Activated T-cell treated with anti-CD3 and anti-CD28 coated beads for 4 hours (primary cell): ENCODE data around the gene GALK2.
"Not testable (repeated sequence)": the region's sequence is repeated elsewhere in the genome, so short reads cannot be mapped to it uniquely, and the experiment has no call there.

Experiments
- DNase-seq: peaks from one replicate; pipeline ENCODE4 v3.0.0-alpha.2; 2020

GALK2 gene

DNA sequence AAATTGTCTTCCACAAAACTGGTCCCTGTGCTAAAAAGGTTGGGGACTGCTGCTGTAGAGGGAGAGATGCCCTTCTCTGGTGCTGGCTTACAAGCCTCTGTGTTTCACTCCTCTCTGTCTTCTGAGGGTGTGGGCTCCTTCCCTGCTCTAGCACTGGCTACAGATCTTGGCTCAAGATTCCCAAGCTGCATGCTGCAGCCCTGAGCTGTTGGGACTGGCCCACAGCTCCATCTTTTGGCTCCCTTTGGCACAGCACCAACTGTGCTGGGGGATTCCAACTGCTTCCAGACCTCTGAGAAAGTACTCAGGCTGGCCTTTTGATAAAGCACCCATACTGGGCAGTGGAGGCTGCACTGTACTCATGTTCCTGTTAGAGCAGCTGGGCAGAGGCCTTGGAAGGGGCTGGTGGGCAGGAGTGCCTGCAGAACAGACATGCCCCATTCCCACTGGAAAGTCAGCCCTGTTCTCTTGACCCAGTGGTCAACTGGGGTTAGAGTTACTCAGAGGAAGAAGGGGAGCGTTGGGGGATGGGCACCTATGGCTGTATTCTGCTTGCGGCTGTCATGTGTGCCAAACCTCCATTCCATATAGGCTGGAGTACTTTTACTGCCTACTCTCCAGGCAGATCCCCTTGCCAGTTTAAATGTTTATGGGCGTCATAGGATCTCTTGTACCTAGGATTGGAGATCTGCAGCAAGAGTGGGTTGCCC is 55.7 kb downstream of the GALK2 start:
- no peak for DNase-seq

- no peak for DNase-seq
These were observed 57.6 kb downstream of the GALK2 start for GRCh38 chr15:49227602-49228001.

DNA sequence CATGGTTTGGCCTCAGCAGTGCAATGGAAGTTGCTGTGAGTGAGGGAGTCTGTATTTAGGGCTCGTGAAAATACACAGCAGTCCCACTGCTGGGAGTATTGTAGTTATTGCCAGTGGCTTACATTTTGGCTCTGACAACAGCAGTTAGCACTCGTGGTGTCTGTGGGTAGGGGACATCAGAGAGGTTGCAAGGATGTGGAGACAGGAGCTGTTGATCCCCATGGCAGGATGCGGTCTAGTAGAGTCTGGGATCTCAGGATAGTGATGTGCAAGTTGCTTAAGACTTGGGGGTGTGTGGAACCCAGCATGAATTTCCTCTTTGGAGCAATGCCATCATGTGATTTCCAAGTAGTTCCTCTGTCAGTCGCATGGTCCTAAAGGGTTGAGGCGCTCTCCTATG is 59.9 kb downstream of the GALK2 start:
- DNase-seq, result no peak

- DNase-seq, result no peak
These were observed 62.3 kb downstream of the GALK2 start for GRCh38 chr15:49232236-49232806.

- peak; percentile 19 for DNase-seq
These were observed 65.5 kb downstream of the GALK2 start for GRCh38 chr15:49235446-49236124.

- no peak for DNase-seq
These were observed 66.8 kb downstream of the GALK2 start for GRCh38 chr15:49236869-49237268.

GRCh38 chr15:49238342-49238741 is 68.3 kb downstream of the GALK2 start:
- DNase-seq, result no peak

DNA sequence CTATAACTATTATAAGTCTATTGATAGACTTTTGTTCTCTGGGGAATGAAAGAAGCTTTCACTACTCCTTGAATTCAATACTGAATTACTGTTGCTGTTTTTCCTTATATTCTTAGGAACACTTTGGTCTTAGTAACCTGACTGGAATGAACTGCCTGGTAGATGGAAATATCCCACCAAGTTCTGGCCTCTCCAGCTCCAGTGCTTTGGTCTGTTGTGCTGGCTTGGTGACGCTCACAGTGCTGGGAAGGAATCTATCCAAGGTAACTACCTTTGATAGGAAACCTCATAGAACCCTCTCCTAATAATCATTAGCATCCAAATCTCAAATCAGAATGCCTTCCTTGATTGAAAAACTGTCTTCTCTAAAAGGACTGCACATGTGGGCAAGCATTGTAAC is 69.1 kb downstream of the GALK2 start:
- no peak for DNase-seq

GRCh38 chr15:49242820-49243219 is 72.8 kb downstream of the GALK2 start:
- DNase-seq, result no peak

- DNase-seq, result no peak
These were observed 77.6 kb downstream of the GALK2 start for GRCh38 chr15:49247556-49248110.

GRCh38 chr15:49248291-49248690 is 78.2 kb downstream of the GALK2 start:
- DNase-seq, result no peak

DNA sequence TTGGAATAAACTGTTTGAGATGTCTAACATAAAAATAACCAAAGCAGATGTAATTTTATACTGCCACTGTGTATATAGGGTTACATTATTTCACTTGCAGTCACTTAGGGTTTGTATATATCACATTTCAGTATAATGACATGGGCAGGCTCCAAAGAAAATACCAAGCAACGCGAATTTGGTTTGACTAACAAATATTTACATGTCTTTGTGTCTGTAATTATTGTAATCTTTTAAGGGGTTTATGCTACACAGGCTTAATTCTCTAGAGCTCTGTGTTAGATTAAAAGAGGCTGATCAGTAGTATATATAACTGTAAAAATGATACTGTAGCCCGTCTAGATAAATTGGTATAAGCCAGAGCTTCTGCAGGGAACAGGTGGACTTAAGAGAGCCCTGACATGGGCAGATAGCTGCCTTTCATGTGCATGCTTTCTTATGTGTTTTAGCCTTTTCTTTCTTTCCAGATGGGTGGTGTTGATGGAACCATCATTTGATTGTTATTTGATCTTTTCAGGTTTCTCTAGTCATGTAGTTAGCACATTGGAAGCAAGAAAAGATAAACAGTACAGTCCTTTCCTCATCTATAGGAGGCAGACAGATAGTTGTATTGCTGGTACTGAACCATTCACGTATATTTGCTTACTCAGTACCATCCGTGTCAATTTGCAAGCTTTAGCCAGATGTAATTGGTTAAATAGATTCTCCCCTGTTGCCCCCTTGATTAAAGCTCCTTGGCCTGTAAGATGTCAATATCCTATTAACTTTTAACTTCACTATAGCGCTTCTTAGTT is 86.1 kb downstream of the GALK2 start:
- no peak for DNase-seq

DNA sequence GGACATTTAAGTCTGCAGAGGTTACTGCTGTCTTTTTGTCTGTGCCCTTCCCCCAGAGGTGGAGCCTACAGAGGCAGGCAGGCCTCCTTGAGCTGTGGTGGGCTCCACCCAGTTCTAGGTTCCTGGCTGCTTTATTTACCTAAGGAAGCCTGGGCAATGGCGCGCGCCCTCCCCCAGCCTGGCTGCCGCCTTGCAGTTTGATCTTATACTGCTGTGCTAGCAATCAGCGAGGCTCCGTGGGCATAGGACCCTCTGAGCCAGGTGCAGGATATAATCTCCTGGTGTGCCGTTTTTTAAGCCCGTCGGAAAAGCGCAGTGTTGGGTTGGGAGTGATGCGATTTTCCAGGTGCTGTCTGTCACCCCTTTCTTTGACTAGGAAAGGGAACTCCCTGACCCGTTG is 95.1 kb downstream of the GALK2 start:
- not testable (repeated sequence) for DNase-seq

- DNase-seq, result no peak
These were observed 95.9 kb downstream of the GALK2 start for GRCh38 chr15:49265911-49266310.

DNA sequence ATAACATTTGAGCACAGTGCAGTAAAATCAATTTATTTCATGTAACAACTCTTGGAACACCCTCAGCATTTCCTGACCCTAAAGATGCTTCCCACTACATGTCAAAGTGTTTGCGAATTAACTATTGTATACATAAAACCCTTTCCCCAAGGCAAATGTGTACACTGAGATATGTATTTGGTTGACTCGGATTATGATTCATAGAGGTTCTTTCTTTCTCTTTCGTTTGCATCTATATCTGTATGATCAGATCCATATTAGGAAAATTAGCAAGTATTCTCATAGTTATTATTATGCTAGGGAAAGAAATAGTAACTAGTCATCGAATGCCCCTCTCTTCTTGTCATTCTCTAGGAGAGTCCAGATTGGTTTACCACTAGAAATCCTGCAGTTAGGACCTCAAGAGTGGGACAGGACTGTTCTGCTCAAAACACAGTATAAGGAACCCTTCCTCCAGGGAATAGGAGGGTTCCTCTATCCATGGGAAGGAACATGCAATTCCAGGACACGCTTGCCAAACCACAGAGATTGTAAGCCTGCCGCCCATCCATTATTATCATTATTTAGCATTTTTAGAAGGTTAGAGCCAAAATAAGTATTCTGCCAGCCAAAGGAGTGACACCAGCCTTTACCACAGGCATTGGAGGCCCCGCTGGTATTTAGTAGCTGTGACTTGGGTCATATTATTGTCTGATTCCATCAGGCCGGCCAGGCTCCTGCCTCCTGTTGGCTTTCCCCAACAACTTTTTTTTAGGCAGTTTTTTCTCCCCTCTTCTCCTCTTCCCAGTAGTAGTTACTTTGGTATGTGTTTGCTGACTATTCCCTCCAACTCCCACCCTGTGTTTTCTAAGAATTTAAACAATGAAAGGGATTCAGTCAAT is 100.7 kb downstream of the GALK2 start:
- no peak for DNase-seq

GRCh38 chr15:49273734-49274318 is 103.8 kb downstream of the GALK2 start:
- DNase-seq, result no peak

DNA sequence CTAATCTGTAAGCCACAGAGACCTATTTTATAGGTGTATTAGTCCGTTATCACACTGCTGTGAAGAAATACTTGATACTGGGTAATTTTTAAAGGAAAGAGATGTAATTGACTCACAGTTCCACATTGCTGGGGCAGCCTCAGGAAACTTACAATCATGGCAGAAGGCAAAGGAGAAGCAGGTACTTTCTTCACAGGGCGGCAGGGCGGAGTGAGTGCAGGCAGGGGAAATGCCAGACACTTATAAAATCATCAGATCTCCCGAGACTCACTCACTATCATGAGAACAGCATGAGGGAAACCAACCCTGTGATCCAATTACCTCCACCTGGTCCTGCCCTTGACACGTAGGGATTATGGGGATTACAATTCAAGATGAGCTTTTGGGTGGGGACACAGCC is 108.7 kb downstream of the GALK2 start:
- no peak for DNase-seq

- DNase-seq, result no peak
These were observed 109.7 kb downstream of the GALK2 start for GRCh38 chr15:49279521-49280456.

DNA sequence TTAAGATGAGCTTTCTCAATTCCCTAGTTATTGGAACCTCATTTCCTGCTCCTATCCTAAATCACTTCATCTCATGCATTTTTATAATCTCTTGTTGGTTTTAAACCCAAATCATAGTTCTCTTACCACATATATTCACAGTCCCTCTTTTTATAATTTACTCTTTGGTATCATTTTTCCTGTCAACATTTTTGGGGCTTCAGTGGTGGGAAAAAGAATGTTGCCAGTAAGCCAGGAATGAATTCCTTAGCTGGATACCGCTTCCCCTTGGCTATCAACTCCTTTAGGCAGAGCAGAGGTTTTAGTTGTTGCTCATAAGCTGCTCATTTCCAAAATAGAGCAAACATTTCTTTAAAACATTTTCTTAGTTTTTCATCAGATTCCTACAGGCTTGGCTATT is 112.3 kb downstream of the GALK2 start:
- no peak for DNase-seq

DNA sequence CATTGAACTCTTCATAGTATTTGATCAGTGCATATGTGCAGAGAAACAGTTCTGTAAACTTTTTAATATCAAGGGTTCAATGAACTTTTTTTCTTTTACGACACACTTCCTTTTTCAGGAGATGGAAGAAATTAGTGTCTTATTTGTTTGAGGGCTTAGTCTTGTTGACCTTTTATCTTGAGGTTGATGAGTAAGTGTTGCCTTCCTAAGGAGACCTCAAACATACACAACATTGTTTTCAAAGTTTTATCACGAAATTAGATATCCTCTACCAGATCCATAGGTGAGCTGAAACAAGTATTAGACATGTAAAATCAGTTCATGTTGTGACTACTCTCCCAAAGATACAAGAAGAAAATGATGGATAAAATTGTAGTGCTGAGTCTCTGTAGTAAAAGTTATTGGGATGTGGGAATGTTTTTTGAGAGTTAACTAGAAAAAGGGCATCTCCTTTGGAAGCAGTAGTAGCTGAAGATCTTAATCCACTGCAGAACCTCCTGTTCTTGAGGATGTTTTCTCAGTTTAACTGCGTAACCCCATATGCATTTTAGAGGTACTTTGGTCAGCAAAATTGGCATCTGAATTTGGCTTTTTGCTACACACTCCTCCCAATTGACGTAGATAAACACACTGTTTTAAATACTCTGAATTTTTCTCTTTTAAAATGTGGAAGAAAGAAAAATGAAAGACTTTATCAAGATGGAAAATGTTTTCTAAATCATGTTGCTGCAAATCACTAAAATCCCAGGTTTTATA is 116.8 kb downstream of the GALK2 start:
- no peak for DNase-seq
